K562 (cell line): ENCODE measurements around the gene KRT75.

ENCODE experiments used
- HNRNPLL ChIP-seq: fragments of 200-400 bp; formaldehyde crosslinking; IDR thresholded peaks from 2 replicates; pipeline ENCODE4 v1.6.1; 2017; ENCODE audit warnings: low read length, low read depth, mild to moderate bottlenecking; ENCODE audit not compliant: poor library complexity, severe bottlenecking
- RAD21 ChIP-seq, 2 experiments: fragments of 250-450 bp in 1 of 2; fragments of 450-650 bp in 1 of 2; sonication (Bioruptor Pico) in 1 of 2; formaldehyde crosslinking in 1 of 2; IDR thresholded peaks in 1 of 2; conservative IDR thresholded peaks in 1 of 2; 2 replicates each; pipeline versions ENCODE4 v1.4.0 to v1.8.0; 2020 to 2022; ENCODE audit warnings: mild to moderate bottlenecking in 2 of 2, moderate library complexity in 1 of 2
- TF ChIP-seq, protein P1 (sequence below): sonication (generic); formaldehyde crosslinking; IDR thresholded peaks from 2 replicates; pipeline ENCODE4 v1.8.0; 2022; ENCODE audit warnings: mild to moderate bottlenecking, missing genetic modification reagents

DNA sequence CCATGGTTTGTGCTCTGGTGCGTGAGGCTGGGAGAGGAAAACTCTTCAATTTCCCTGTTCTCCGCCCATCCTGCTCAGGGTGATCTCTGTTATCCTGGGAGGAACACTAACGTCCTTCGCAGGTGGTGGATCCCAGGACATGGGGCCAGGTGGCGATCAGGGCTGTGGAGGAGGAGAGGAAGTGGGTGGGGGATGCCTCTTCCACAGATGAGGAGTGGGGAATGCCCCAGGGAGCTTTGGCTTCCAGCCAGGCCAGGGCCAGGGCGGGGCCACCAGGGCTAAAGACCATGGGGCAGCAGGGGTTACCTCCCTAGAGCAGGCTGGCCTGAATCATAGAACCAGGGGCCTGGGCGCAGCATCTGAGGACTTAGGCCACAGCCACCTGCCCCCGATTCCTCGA lies 3.3 kb upstream of the KRT75 start:
- TF ChIP-seq, protein P1, sequence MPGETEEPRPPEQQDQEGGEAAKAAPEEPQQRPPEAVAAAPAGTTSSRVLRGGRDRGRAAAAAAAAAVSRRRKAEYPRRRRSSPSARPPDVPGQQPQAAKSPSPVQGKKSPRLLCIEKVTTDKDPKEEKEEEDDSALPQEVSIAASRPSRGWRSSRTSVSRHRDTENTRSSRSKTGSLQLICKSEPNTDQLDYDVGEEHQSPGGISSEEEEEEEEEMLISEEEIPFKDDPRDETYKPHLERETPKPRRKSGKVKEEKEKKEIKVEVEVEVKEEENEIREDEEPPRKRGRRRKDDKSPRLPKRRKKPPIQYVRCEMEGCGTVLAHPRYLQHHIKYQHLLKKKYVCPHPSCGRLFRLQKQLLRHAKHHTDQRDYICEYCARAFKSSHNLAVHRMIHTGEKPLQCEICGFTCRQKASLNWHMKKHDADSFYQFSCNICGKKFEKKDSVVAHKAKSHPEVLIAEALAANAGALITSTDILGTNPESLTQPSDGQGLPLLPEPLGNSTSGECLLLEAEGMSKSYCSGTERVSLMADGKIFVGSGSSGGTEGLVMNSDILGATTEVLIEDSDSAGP (CRISPR knock-in tag): no peak
- no peak for TF ChIP-seq HNRNPLL
- no peak for TF ChIP-seq RAD21 (CRISPR knock-in tag; conservative IDR thresholded peaks at IDR 0.05 in 1 of 2, IDR thresholded peaks at IDR 0.05 in 1 of 2)
